ENCODE measurements around the gene ARHGAP28.

Gene ARHGAP28

DNA sequence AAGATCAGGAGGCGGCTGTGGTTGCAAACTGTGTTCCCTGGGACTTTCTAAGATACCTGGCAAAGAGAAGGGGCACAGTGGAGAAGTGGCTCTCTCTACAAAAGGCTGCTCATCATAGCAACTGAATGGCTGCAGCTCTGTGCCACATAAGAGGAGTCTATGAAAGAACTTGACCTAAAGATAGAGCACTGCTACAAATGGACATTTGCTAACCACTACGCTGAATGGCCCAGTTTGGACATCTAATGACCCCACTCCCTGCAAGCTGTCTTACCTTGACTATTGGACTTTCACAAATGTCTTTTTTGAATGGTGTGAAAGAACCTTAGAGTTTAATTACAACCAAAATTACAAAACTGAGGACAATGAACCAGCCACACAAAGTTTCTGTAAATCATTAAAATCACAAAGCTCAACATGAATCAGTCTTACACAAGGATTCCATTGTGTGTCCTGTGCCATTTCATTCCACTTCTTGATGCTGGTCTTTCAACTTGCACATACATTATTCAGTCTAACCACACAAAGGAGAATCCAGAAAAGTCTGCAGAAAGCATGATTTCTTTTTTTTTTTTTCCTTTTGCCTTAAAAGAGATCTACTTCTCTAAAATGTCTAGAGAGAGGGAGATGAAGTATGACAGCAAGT, 234.1 kb downstream of the ARHGAP28 start:
- Histone ChIP-seq H3K27me3 (no peaks in the 10 kb centered on the region), H3K4me1 (no peaks in the 10 kb centered on the region), H3K4me2 (no peak overlapping the region), H3K4me3 (no peak overlapping the region), H4K20me1 (no peaks in the 10 kb centered on the region), H3K27ac (no peak overlapping the region), H3K36me3 (no peaks in the 10 kb centered on the region), H3K9me3 (no peaks in the 10 kb centered on the region), H3K9ac (no peak overlapping the region)
- TF ChIP-seq Cebpa-rat (IDR thresholded peaks at IDR 0.05) = no peak

Data from BLaER1 (cell line).